Central memory CD8-positive, alpha-beta T cell (primary cell): ENCODE results near the gene CPD.
"Not testable (repeated sequence)": the region's sequence is repeated elsewhere in the genome, so short reads cannot be mapped to it uniquely, and the experiment has no call there.

Experiments used
- ATAC-seq: fragments of 150-1000 bp; cut with Tn5 transposase; replicated peaks from 2 replicates; pipeline ENCODE4 v1.10.0; 2022; ENCODE audit warnings: mild to moderate bottlenecking, moderate FRiP score, moderate number of reproducible peaks; ENCODE audit not compliant: poor library complexity, severe bottlenecking; ENCODE audit errors: extremely low read depth
- DNase-seq, 2 donors: peaks; one replicate each; pipeline ENCODE4 v3.0.0; 2021; ENCODE audit warnings: low spot score in 2 of 2
- H3K27ac Mint-ChIP-seq: one replicate; pipeline ENCODE4 v1.8.0; 2022; ENCODE audit warnings: low read depth, mild to moderate bottlenecking, moderate library complexity, mixed read lengths
- H3K27me3 Mint-ChIP-seq: one replicate; pipeline ENCODE4 v1.8.0; 2022; ENCODE audit warnings: mixed read lengths
- H3K36me3 Mint-ChIP-seq: one replicate; pipeline ENCODE4 v1.8.0; 2022; ENCODE audit warnings: mild to moderate bottlenecking, moderate library complexity, mixed read lengths; ENCODE audit not compliant: insufficient read depth
- H3K4me1 Mint-ChIP-seq: one replicate; pipeline ENCODE4 v1.8.0; 2022; ENCODE audit warnings: mixed read lengths
- H3K4me3 Mint-ChIP-seq: one replicate; pipeline ENCODE4 v1.8.0; 2022; ENCODE audit warnings: mild to moderate bottlenecking, moderate library complexity, mixed read lengths
- H3K9me3 Mint-ChIP-seq: one replicate; pipeline ENCODE4 v1.8.0; 2022; ENCODE audit warnings: mixed read lengths

Gene CPD

GRCh38 chr17:30344283-30345088 is 34.2 kb upstream of the CPD start:
- no peaks in the 10 kb centered on the region for H3K27me3 Mint-ChIP-seq
- H3K36me3 Mint-ChIP-seq, result no peaks in the 10 kb centered on the region
- no peak overlapping the region for H3K4me3 Mint-ChIP-seq
- DNase-seq, result no peak
- no peak for ATAC-seq
- H3K27ac Mint-ChIP-seq, result no peak overlapping the region
- peaks cover 8% of the 10 kb centered on the region for H3K4me1 Mint-ChIP-seq
- no peaks in the 10 kb centered on the region for H3K9me3 Mint-ChIP-seq

- no peak for DNase-seq
- no peak for ATAC-seq
- Mint-ChIP-seq H3K9me3 (no peaks in the 10 kb centered on the region), H3K4me1 (peaks cover 4% of the 10 kb centered on the region), H3K36me3 (no peaks in the 10 kb centered on the region), H3K4me3 (no peak overlapping the region), H3K27me3 (no peaks in the 10 kb centered on the region), H3K27ac (no peak overlapping the region)
These were observed 33.7 kb upstream of the CPD start for GRCh38 chr17:30345089-30345433.

- Mint-ChIP-seq H3K27ac (no peak overlapping the region), H3K4me1 (no peaks in the 10 kb centered on the region), H3K36me3 (no peaks in the 10 kb centered on the region), H3K4me3 (no peak overlapping the region), H3K27me3 (no peaks in the 10 kb centered on the region), H3K9me3 (no peaks in the 10 kb centered on the region)
- ATAC-seq, result no peak
- DNase-seq, result no peak
These were observed 33.1 kb upstream of the CPD start for GRCh38 chr17:30345527-30346075.

GRCh38 chr17:30346221-30346795 is 32.4 kb upstream of the CPD start:
- no peaks in the 10 kb centered on the region for H3K36me3 Mint-ChIP-seq
- H3K9me3 Mint-ChIP-seq, result no peaks in the 10 kb centered on the region
- H3K27me3 Mint-ChIP-seq, result no peaks in the 10 kb centered on the region
- ATAC-seq, result no peak
- no peak overlapping the region for H3K27ac Mint-ChIP-seq
- H3K4me3 Mint-ChIP-seq, result no peak overlapping the region
- no peak for DNase-seq
- no peaks in the 10 kb centered on the region for H3K4me1 Mint-ChIP-seq

- ATAC-seq (no peak), DNase-seq (no peak)
- H3K27ac Mint-ChIP-seq, result no peak overlapping the region
- H3K4me3 Mint-ChIP-seq, result no peak overlapping the region
- no peaks in the 10 kb centered on the region for H3K27me3 Mint-ChIP-seq
- H3K4me1 Mint-ChIP-seq, result no peaks in the 10 kb centered on the region
- H3K9me3 Mint-ChIP-seq, result no peaks in the 10 kb centered on the region
- no peaks in the 10 kb centered on the region for H3K36me3 Mint-ChIP-seq
These were observed 31.2 kb upstream of the CPD start for GRCh38 chr17:30347488-30347887.

- H3K4me3 Mint-ChIP-seq, result no peak overlapping the region
- H3K9me3 Mint-ChIP-seq, result no peaks in the 10 kb centered on the region
- H3K27me3 Mint-ChIP-seq, result no peaks in the 10 kb centered on the region
- no peak for ATAC-seq
- no peak overlapping the region for H3K27ac Mint-ChIP-seq
- no peak for DNase-seq
- H3K4me1 Mint-ChIP-seq, result no peaks in the 10 kb centered on the region
- H3K36me3 Mint-ChIP-seq, result no peaks in the 10 kb centered on the region
These were observed 29.5 kb upstream of the CPD start for GRCh38 chr17:30349252-30349651.

- not testable (repeated sequence) for H3K27ac Mint-ChIP-seq, H3K4me1 Mint-ChIP-seq
These were observed 27.5 kb upstream of the CPD start for GRCh38 chr17:30351263-30351662.

GRCh38 chr17:30351735-30352134 is 27.0 kb upstream of the CPD start:
- Mint-ChIP-seq H3K4me3 (no peak overlapping the region), H3K4me1 (no peaks in the 10 kb centered on the region), H3K27me3 (no peaks in the 10 kb centered on the region), H3K27ac (no peak overlapping the region), H3K9me3 (no peaks in the 10 kb centered on the region), H3K36me3 (no peaks in the 10 kb centered on the region)
- DNase-seq (no peak), ATAC-seq (no peak)

More at GRCh38 chr17:30351263-30351662, 27.5 kb upstream of the CPD start:
- H3K4me3 Mint-ChIP-seq, H3K9me3 Mint-ChIP-seq, ATAC-seq, DNase-seq, H3K36me3 Mint-ChIP-seq, H3K27me3 Mint-ChIP-seq: not testable (repeated sequence)

GRCh38 chr17:30352240-30352814 is 26.4 kb upstream of the CPD start:
- ATAC-seq (no peak), DNase-seq (no peak)
- Mint-ChIP-seq H3K9me3 (no peaks in the 10 kb centered on the region), H3K27me3 (no peaks in the 10 kb centered on the region), H3K4me3 (no peak overlapping the region), H3K36me3 (no peaks in the 10 kb centered on the region), H3K27ac (no peak overlapping the region), H3K4me1 (no peaks in the 10 kb centered on the region)

GRCh38 chr17:30354701-30355100 is 24.0 kb upstream of the CPD start:
- no peak for DNase-seq
- H3K9me3 Mint-ChIP-seq, result no peaks in the 10 kb centered on the region
- H3K36me3 Mint-ChIP-seq, result no peaks in the 10 kb centered on the region
- no peaks in the 10 kb centered on the region for H3K27me3 Mint-ChIP-seq
- no peak overlapping the region for H3K27ac Mint-ChIP-seq
- no peak overlapping the region for H3K4me3 Mint-ChIP-seq
- ATAC-seq, result no peak
- no peaks in the 10 kb centered on the region for H3K4me1 Mint-ChIP-seq

- no peaks in the 10 kb centered on the region for H3K27me3 Mint-ChIP-seq
- H3K9me3 Mint-ChIP-seq, result peaks cover 4% of the 10 kb centered on the region
- ATAC-seq (no peak), DNase-seq (no peak)
- H3K4me3 Mint-ChIP-seq, result no peak overlapping the region
- peaks cover 2% of the 10 kb centered on the region for H3K4me1 Mint-ChIP-seq
- no peak overlapping the region for H3K27ac Mint-ChIP-seq
- H3K36me3 Mint-ChIP-seq, result no peaks in the 10 kb centered on the region
These were observed 21.3 kb upstream of the CPD start for GRCh38 chr17:30357476-30357875.

GRCh38 chr17:30358055-30358760 is 20.5 kb upstream of the CPD start:
- ATAC-seq (no peak), DNase-seq (no peak)
- peaks cover 4% of the 10 kb centered on the region for H3K9me3 Mint-ChIP-seq
- peaks cover 9% of the 10 kb centered on the region for H3K4me1 Mint-ChIP-seq
- H3K27me3 Mint-ChIP-seq, result no peaks in the 10 kb centered on the region
- peaks cover under 1% of the 10 kb centered on the region for H3K36me3 Mint-ChIP-seq
- H3K4me3 Mint-ChIP-seq, result no peak overlapping the region
- H3K27ac Mint-ChIP-seq, result no peak overlapping the region
